ENCODE measurements around the gene KLK7. TPM values are rescaled to one million over a fixed set of nuclear protein-coding genes. Genes with fewer than 3 reads are reported as not detected.
"Not testable (repeated sequence)": the region's sequence is repeated elsewhere in the genome, so short reads cannot be mapped to it uniquely, and the experiment has no call there.

KLK7 gene
- total RNA-seq, 2 donors from 2014 or later = not detected

GRCh38 chr19:50982186-50982585, 1.5 kb downstream of the KLK7 start:
- ATAC-seq = no peak

GRCh38 chr19:50981587-50982146, 2.0 kb downstream of the KLK7 start:
- intact Hi-C loops (cut with DNase I, micrococcal nuclease) = no loop called here
- no peak for DNase-seq
- no peak for ATAC-seq

More at GRCh38 chr19:50982186-50982585, 1.5 kb downstream of the KLK7 start:
- intact Hi-C loops (cut with DNase I, micrococcal nuclease) = no loop called here
- no peak for DNase-seq

GRCh38 chr19:50980208-50980607, 3.5 kb downstream of the KLK7 start:
- ATAC-seq (no peak), DNase-seq (no peak)
- intact Hi-C loops (cut with DNase I, micrococcal nuclease) = no loop called here

- intact Hi-C loops (cut with DNase I, micrococcal nuclease) = no loop called here
- DNase-seq = no peak
- no peak for ATAC-seq
These were observed 4.0 kb downstream of the KLK7 start for GRCh38 chr19:50979758-50980157.

- ATAC-seq (no peak), DNase-seq (no peak)
- intact Hi-C loops (cut with DNase I, micrococcal nuclease) = no loop called here
These were observed 4.8 kb downstream of the KLK7 start for GRCh38 chr19:50978772-50979390.

- intact Hi-C loops (cut with DNase I, micrococcal nuclease) = no loop called here
- DNase-seq = no peak
- ATAC-seq = no peak
These were observed 6.1 kb downstream of the KLK7 start for GRCh38 chr19:50977626-50978025.

- ATAC-seq (peak; percentile 55), DNase-seq (no peak)
- intact Hi-C loops (cut with DNase I, micrococcal nuclease) = no loop called here
These were observed 8.0 kb downstream of the KLK7 start for GRCh38 chr19:50975766-50976165.

GRCh38 chr19:50974702-50975556, 8.8 kb downstream of the KLK7 start:
- no peak for ATAC-seq
- no peak for DNase-seq
- intact Hi-C loops (cut with DNase I, micrococcal nuclease) = no loop called here

GRCh38 chr19:50972795-50973376, 10.8 kb downstream of the KLK7 start:
- ATAC-seq = no peak
- intact Hi-C loops (cut with DNase I, micrococcal nuclease) = no loop called here

GRCh38 chr19:50969810-50970209, 13.9 kb downstream of the KLK7 start:
- DNase-seq; intact Hi-C loops (cut with DNase I, micrococcal nuclease); ATAC-seq: not testable (repeated sequence)

More at GRCh38 chr19:50972795-50973376, 10.8 kb downstream of the KLK7 start:
- no peak for DNase-seq

- ATAC-seq = no peak
- intact Hi-C loops (cut with DNase I, micrococcal nuclease) = no loop called here
- no peak for DNase-seq
These were observed 14.3 kb downstream of the KLK7 start, which contains the start of gene KLK6 for GRCh38 chr19:50969413-50969760. Gene KLK6 (minus strand): TSS chr19:50969591. CDS start chr19:50968104, 1,487 bp downstream.

- intact Hi-C loops (cut with DNase I, micrococcal nuclease) = no loop called here
- ATAC-seq = no peak
- no peak for DNase-seq
These were observed 14.9 kb downstream of the KLK7 start for GRCh38 chr19:50968716-50969412.

- intact Hi-C loops (cut with DNase I, micrococcal nuclease) = no loop called here
These were observed 15.6 kb downstream of the KLK7 start for GRCh38 chr19:50967929-50968715.

GRCh38 chr19:50964266-50964665, 19.5 kb downstream of the KLK7 start:
- intact Hi-C loops (cut with DNase I, micrococcal nuclease) = no loop called here
- DNase-seq = no peak
- no peak for ATAC-seq

More at GRCh38 chr19:50967929-50968715, 15.6 kb downstream of the KLK7 start:
- DNase-seq = no peak
- no peak for ATAC-seq

- ATAC-seq = no peak
These were observed 20.3 kb downstream of the KLK7 start for GRCh38 chr19:50963381-50963780.

GRCh38 chr19:50962245-50962644, 21.5 kb downstream of the KLK7 start:
- intact Hi-C loops (cut with DNase I, micrococcal nuclease) = no loop called here
- ATAC-seq = no peak
- DNase-seq = no peak

More at GRCh38 chr19:50963381-50963780, 20.3 kb downstream of the KLK7 start:
- intact Hi-C loops (cut with DNase I, micrococcal nuclease) = no loop called here
- DNase-seq = no peak

- ATAC-seq = no peak
- DNase-seq = no peak
- intact Hi-C loops (cut with DNase I, micrococcal nuclease) = no loop called here
These were observed 23.8 kb downstream of the KLK7 start for GRCh38 chr19:50959731-50960500.

Data from left colon (tissue), 2 donors.